ENCODE data around the gene CC2D1A.

CC2D1A gene

GRCh38 chr19:13881251-13881691, 24.7 kb upstream of the CC2D1A start:
- FAIRE-seq (peak; percentile 17), DNase-seq (ENCODE audit: insufficient read length) (no peak)
- TF ChIP-seq POLR2AphosphoS5 (IDR thresholded peaks at IDR 0.05; ENCODE audit: low read depth, low read length), result no peak
- TF ChIP-seq POLR2A (IDR thresholded peaks at IDR 0.05; ENCODE audit: low read depth, low read length), result no peak
- no peak for TF ChIP-seq TAF1 (IDR thresholded peaks at IDR 0.05; ENCODE audit: borderline replicate concordance, low read depth, low read length)

- DNase-seq (ENCODE audit: insufficient read length) (no peak), FAIRE-seq (peak; percentile 80)
- TF ChIP-seq POLR2AphosphoS5 (IDR thresholded peaks at IDR 0.05; ENCODE audit: low read depth, low read length), result no peak
- TF ChIP-seq TAF1 (IDR thresholded peaks at IDR 0.05; ENCODE audit: borderline replicate concordance, low read depth, low read length), result no peak
- no peak for TF ChIP-seq POLR2A (IDR thresholded peaks at IDR 0.05; ENCODE audit: low read depth, low read length)
Observed at GRCh38 chr19:13881692-13882418, 24.1 kb upstream of the CC2D1A start.

GRCh38 chr19:13882419-13882795, 23.6 kb upstream of the CC2D1A start:
- no peak for FAIRE-seq
- DNase-seq (ENCODE audit: insufficient read length), result no peak
- TF ChIP-seq TAF1 (IDR thresholded peaks at IDR 0.05; ENCODE audit: borderline replicate concordance, low read depth, low read length) (no peak), POLR2A (IDR thresholded peaks at IDR 0.05; ENCODE audit: low read depth, low read length) (no peak), POLR2AphosphoS5 (IDR thresholded peaks at IDR 0.05; ENCODE audit: low read depth, low read length) (no peak)

- no peak for FAIRE-seq
- no peak for DNase-seq (ENCODE audit: insufficient read length)
- TF ChIP-seq POLR2AphosphoS5 (IDR thresholded peaks at IDR 0.05; ENCODE audit: low read depth, low read length), result no peak
- no peak for TF ChIP-seq TAF1 (IDR thresholded peaks at IDR 0.05; ENCODE audit: borderline replicate concordance, low read depth, low read length)
- no peak for TF ChIP-seq POLR2A (IDR thresholded peaks at IDR 0.05; ENCODE audit: low read depth, low read length)
Observed at GRCh38 chr19:13882836-13883235, 23.2 kb upstream of the CC2D1A start.

GRCh38 chr19:13883516-13884064, 22.4 kb upstream of the CC2D1A start:
- TF ChIP-seq POLR2AphosphoS5 (IDR thresholded peaks at IDR 0.05; ENCODE audit: low read depth, low read length) (no peak), TAF1 (IDR thresholded peaks at IDR 0.05; ENCODE audit: borderline replicate concordance, low read depth, low read length) (no peak), POLR2A (IDR thresholded peaks at IDR 0.05; ENCODE audit: low read depth, low read length) (no peak)
- FAIRE-seq (no peak), DNase-seq (ENCODE audit: insufficient read length) (no peak)

GRCh38 chr19:13884726-13885591, 21.0 kb upstream of the CC2D1A start:
- DNase-seq (ENCODE audit: insufficient read length), result no peak
- TF ChIP-seq POLR2AphosphoS5 (IDR thresholded peaks at IDR 0.05; ENCODE audit: low read depth, low read length), result no peak
- no peak for TF ChIP-seq POLR2A (IDR thresholded peaks at IDR 0.05; ENCODE audit: low read depth, low read length)
- TF ChIP-seq TAF1 (IDR thresholded peaks at IDR 0.05; ENCODE audit: borderline replicate concordance, low read depth, low read length), result no peak
- no peak for FAIRE-seq

- TF ChIP-seq POLR2A (IDR thresholded peaks at IDR 0.05; ENCODE audit: low read depth, low read length) (no peak), POLR2AphosphoS5 (IDR thresholded peaks at IDR 0.05; ENCODE audit: low read depth, low read length) (no peak), TAF1 (IDR thresholded peaks at IDR 0.05; ENCODE audit: borderline replicate concordance, low read depth, low read length) (no peak)
- FAIRE-seq (no peak), DNase-seq (ENCODE audit: insufficient read length) (no peak)
Observed at GRCh38 chr19:13885826-13886365, 20.1 kb upstream of the CC2D1A start.

GRCh38 chr19:13887018-13887436, 19.0 kb upstream of the CC2D1A start:
- DNase-seq (ENCODE audit: insufficient read length), result no peak
- no peak for FAIRE-seq
- TF ChIP-seq POLR2AphosphoS5 (IDR thresholded peaks at IDR 0.05; ENCODE audit: low read depth, low read length), result no peak
- TF ChIP-seq TAF1 (IDR thresholded peaks at IDR 0.05; ENCODE audit: borderline replicate concordance, low read depth, low read length), result no peak
- no peak for TF ChIP-seq POLR2A (IDR thresholded peaks at IDR 0.05; ENCODE audit: low read depth, low read length)

GRCh38 chr19:13887517-13887916, 18.5 kb upstream of the CC2D1A start:
- FAIRE-seq, result no peak

GRCh38 chr19:13888281-13888680, 17.7 kb upstream of the CC2D1A start:
- DNase-seq (ENCODE audit: insufficient read length), result no peak
- TF ChIP-seq TAF1 (IDR thresholded peaks at IDR 0.05; ENCODE audit: borderline replicate concordance, low read depth, low read length) (no peak), POLR2A (IDR thresholded peaks at IDR 0.05; ENCODE audit: low read depth, low read length) (no peak), POLR2AphosphoS5 (IDR thresholded peaks at IDR 0.05; ENCODE audit: low read depth, low read length) (no peak)
- FAIRE-seq, result no peak

More at GRCh38 chr19:13887517-13887916, 18.5 kb upstream of the CC2D1A start:
- no peak for DNase-seq (ENCODE audit: insufficient read length)
- TF ChIP-seq POLR2AphosphoS5 (IDR thresholded peaks at IDR 0.05; ENCODE audit: low read depth, low read length) (no peak), TAF1 (IDR thresholded peaks at IDR 0.05; ENCODE audit: borderline replicate concordance, low read depth, low read length) (no peak), POLR2A (IDR thresholded peaks at IDR 0.05; ENCODE audit: low read depth, low read length) (no peak)

- no peak for FAIRE-seq
- no peak for DNase-seq (ENCODE audit: insufficient read length)
- TF ChIP-seq TAF1 (IDR thresholded peaks at IDR 0.05; ENCODE audit: borderline replicate concordance, low read depth, low read length) (no peak), POLR2A (IDR thresholded peaks at IDR 0.05; ENCODE audit: low read depth, low read length) (no peak), POLR2AphosphoS5 (IDR thresholded peaks at IDR 0.05; ENCODE audit: low read depth, low read length) (no peak)
Observed at GRCh38 chr19:13890136-13890535, 15.9 kb upstream of the CC2D1A start.

Data from GM12892 (cell line).